HepG2 (cell line): Measurements from ENCODE around the gene MMP7. TPM values are rescaled to one million over a fixed set of nuclear protein-coding genes. Genes with fewer than 3 reads are reported as not detected.

Experiments used
- ATAC-seq: fragments of 200-7000 bp; cut with Tn5 transposase; 3 replicates; pipeline ENCODE4 v1.9.1; 2020; ENCODE audit warnings: mild to moderate bottlenecking, moderate library complexity
- BruUV-seq: library from RNA; stranded (reverse); fragments of 400-500 nt; replicated peaks from 2 replicates; lab custom pipeline; 2021; lab: Mats Ljungman, UMichigan
- CTCF ChIA-PET: fragments of 300-600 bp; formaldehyde crosslinking; extraction: SDS; loops from one replicate; lab custom pipeline; 2021; ENCODE audit warnings: low total read pairs, inconsistent platforms, low intra/inter-chr PET ratio; lab: Yijun Ruan, JAX
- POLR2A ChIA-PET: fragments of 350-600 bp; sonication (Branson Sonifier 250); formaldehyde crosslinking; loops from one replicate; lab custom pipeline; 2020; ENCODE audit warnings: antibody characterized with exemption, inconsistent platforms; lab: Yijun Ruan, JAX
- DNase-seq: peaks from one replicate; pipeline ENCODE4 v3.0.0-alpha.2; 2015; ENCODE audit warnings: low spot score
- FAIRE-seq: peaks from 3 replicates; lab custom pipeline; 2011; peaks lifted over from hg19 to GRCh38; lab: Jason Lieb, UNC
- H2AFZ ChIP-seq: one replicate; pipeline ENCODE4 v1.6.1; 2011; ENCODE audit warnings: low read length, inconsistent platforms
- H3K27ac ChIP-seq: fragments of 300-600 bp; 3 replicates; pipeline ENCODE4 v1.8.0; 2011; ENCODE audit warnings: mixed run types, mild to moderate bottlenecking, mixed read lengths, low read length, inconsistent platforms; ENCODE audit not compliant: insufficient read depth; ENCODE audit errors: extremely low read length
- H3K27me3 ChIP-seq, 2 experiments: fragments of 200-600 bp in 1 of 2; 2 replicates in 1 of 2; 3 replicates in 1 of 2; pipeline versions ENCODE4 v1.6.0 to v1.8.0; 2011; ENCODE audit warnings: low read length in 2 of 2, mild to moderate bottlenecking in 2 of 2, moderate library complexity in 2 of 2, inconsistent platforms in 1 of 2; ENCODE audit not compliant: insufficient read depth in 2 of 2, control insufficient read depth in 1 of 2
- H3K36me3 ChIP-seq, 2 experiments: fragments of 200-600 bp in 1 of 2; replicated peaks in 1 of 2; 2 replicates in 1 of 2; 3 replicates in 1 of 2; pipeline versions ENCODE4 v1.5.1 to v1.8.0; 2011; ENCODE audit warnings: low read length in 2 of 2, inconsistent platforms in 1 of 2; ENCODE audit not compliant: insufficient read depth in 2 of 2, control insufficient read depth in 1 of 2
- H3K4me1 ChIP-seq: 2 replicates; pipeline ENCODE4 v1.5.1; 2012; ENCODE audit warnings: low read length, inconsistent platforms; ENCODE audit not compliant: insufficient read depth
- H3K4me2 ChIP-seq: 2 replicates; pipeline ENCODE4 v1.6.0; 2011; ENCODE audit warnings: low read depth, low read length, inconsistent platforms
- H3K4me3 ChIP-seq, 3 experiments: fragments of 200-600 bp in 1 of 3; sonication (generic), shearing (Covaris generic) in 1 of 3; replicated peaks in 1 of 3; 2 replicates each; pipeline ENCODE4 v1.5.1; 2011 to 2016; ENCODE audit warnings: low read length in 3 of 3, inconsistent platforms in 2 of 3, low read depth in 2 of 3, mild to moderate bottlenecking in 2 of 3, control low read depth in 1 of 3, mixed read lengths in 1 of 3; ENCODE audit not compliant: insufficient read depth in 1 of 3
- H3K79me2 ChIP-seq: one replicate; pipeline ENCODE4 v1.6.1; 2011; ENCODE audit warnings: low read length, inconsistent platforms; ENCODE audit not compliant: insufficient read depth
- H3K9ac ChIP-seq: 2 replicates; pipeline ENCODE4 v1.6.0; 2011; ENCODE audit warnings: mild to moderate bottlenecking, low read depth, low read length, inconsistent platforms; ENCODE audit not compliant: insufficient read depth
- H3K9me3 ChIP-seq: 2 replicates; pipeline ENCODE4 v1.5.1; 2012; ENCODE audit warnings: mild to moderate bottlenecking, low read length
- H4K20me1 ChIP-seq: 2 replicates; pipeline ENCODE4 v1.6.0; 2011; ENCODE audit warnings: inconsistent platforms, mild to moderate bottlenecking, low read length, moderate library complexity; ENCODE audit not compliant: insufficient read depth
- AFF4 ChIP-seq: sonication (generic); formaldehyde crosslinking; IDR thresholded peaks from 2 replicates; pipeline ENCODE4 v1.4.0; 2020; ENCODE audit warnings: missing genetic modification reagents
- ATRX ChIP-seq: sonication (generic); formaldehyde crosslinking; IDR thresholded peaks from 2 replicates; pipeline ENCODE4 v1.4.0; 2020; ENCODE audit warnings: missing genetic modification reagents, borderline replicate concordance
- HOXA3 ChIP-seq: sonication (generic); formaldehyde crosslinking; IDR thresholded peaks from 2 replicates; pipeline ENCODE4 v1.5.0; 2020; ENCODE audit warnings: missing genetic modification reagents
- NFATC3 ChIP-seq: sonication (generic); formaldehyde crosslinking; IDR thresholded peaks from 2 replicates; pipeline ENCODE4 v1.5.1; 2020; ENCODE audit warnings: mild to moderate bottlenecking, missing genetic modification reagents
- PBX2 ChIP-seq: IDR thresholded peaks from 2 replicates; pipeline ENCODE4 v1.6.1; 2016; ENCODE audit warnings: control low read depth
- SOX13 ChIP-seq, 3 experiments: fragments of 450-650 bp in 1 of 3; sonication (generic) in 1 of 3; formaldehyde crosslinking in 1 of 3; IDR thresholded peaks in 2 of 3; conservative IDR thresholded peaks in 1 of 3; 2 replicates each; pipeline versions ENCODE4 v1.5.0 to v1.6.1; 2016 to 2020; ENCODE audit warnings: antibody characterized with exemption in 1 of 3, mild to moderate bottlenecking in 1 of 3, missing compliant biosample characterization in 1 of 3, missing genetic modification reagents in 1 of 3, moderate library complexity in 1 of 3
- THAP8 ChIP-seq: sonication (generic); formaldehyde crosslinking; IDR thresholded peaks from 2 replicates; pipeline ENCODE4 v1.5.1; 2020; ENCODE audit warnings: missing genetic modification reagents, mild to moderate bottlenecking, borderline replicate concordance
- ZBTB26 ChIP-seq: IDR thresholded peaks from 2 replicates; pipeline ENCODE4 v1.6.1; 2016; ENCODE audit warnings: missing compliant biosample characterization, missing genetic modification reagents, borderline replicate concordance
- ZBTB34 ChIP-seq: sonication (generic); formaldehyde crosslinking; IDR thresholded peaks from 2 replicates; pipeline ENCODE4 v1.8.0; 2022; ENCODE audit warnings: mild to moderate bottlenecking, missing genetic modification reagents
- WGBS: methylation state at CpG from one replicate; pipeline ENCODE4 v1.1.6; 2017; ENCODE audit warnings: low lambda C conversion rate; 5-methylcytosine and 5-hydroxymethylcytosine counted together
- in situ Hi-C: cut with HindIII; loops from 2 replicates; pipeline ENCODE4 v1.10.0; 2017; ENCODE audit warnings: low pct_unique_long_range_greater_than_20kb; ENCODE audit not compliant: extremely low pct_ligation_motif_present
- intact Hi-C: fragments of 100-400 bp; cut with micrococcal nuclease; formaldehyde crosslinking; loops from one replicate; pipeline ENCODE4 v1.10.0; 2022; ENCODE audit not compliant: unreplicated experiment
- polyA plus RNA-seq, 8 experiments: library from polyadenylated mRNA; depleted of rRNA in 3 of 8; stranded (reverse) in 7 of 8; unstranded in 1 of 8; fragments of >200 nt; fragmentation: Illumina TruSeq in 4 of 8; extraction: Trizol in 4 of 8; gene quantifications; 2 replicates each; pipeline versions ENCODE4 v1.2.1 to v1.2.3, GENCODE V29; 2011 to 2016; ENCODE audit warnings: low read depth in 4 of 8, missing spikeins in 1 of 8, mixed read lengths in 1 of 8; ENCODE audit not compliant: insufficient read depth in 1 of 8
- total RNA-seq, 5 experiments: library from RNA; depleted of rRNA; stranded (reverse); fragments of >200 nt; fragmentation: Illumina TruSeq; extraction: Trizol; gene quantifications; 2 replicates each; pipeline ENCODE4 v1.2.3, GENCODE V29; 2016; ENCODE audit warnings: low read depth in 1 of 5

MMP7 gene
- total and polyA plus RNA-seq, 2 of the 13 experiments (the other 11 are each of a cell fraction or from before 2014, with no cell fraction given) = 0.17 TPM; not detected in 1

GRCh38 chr11:102473543-102473942 lies 57.0 kb downstream of the MMP7 start:
- no peaks in the 10 kb centered on the region for H3K27me3 ChIP-seq
- H2AFZ ChIP-seq = no peak overlapping the region
- no peak overlapping the region for H3K4me3 ChIP-seq
- POLR2A ChIA-PET = no interaction called here
- intact Hi-C loops = no loop called here
- DNase-seq (no peak), ATAC-seq (no peak), FAIRE-seq (no peak)
- H3K4me2 ChIP-seq = no peak overlapping the region
- no TSS peak for BruUV-seq
- H3K27ac ChIP-seq = no peak overlapping the region
- CTCF ChIA-PET = no interaction called here
- 96% methylated on average over 5 of the region's 5 CpGs for WGBS
- no peaks in the 10 kb centered on the region for H4K20me1 ChIP-seq
- H3K79me2 ChIP-seq = no peaks in the 10 kb centered on the region
- H3K36me3 ChIP-seq = no peaks in the 10 kb centered on the region
- in situ Hi-C loops = no loop called here
- H3K9me3 ChIP-seq = no peaks in the 10 kb centered on the region
- peaks cover 85% of the 10 kb centered on the region for H3K4me1 ChIP-seq
- H3K9ac ChIP-seq = no peak overlapping the region
- TF ChIP-seq THAP8 (CRISPR knock-in tag) (no peak), PBX2 (no peak), NFATC3 (CRISPR knock-in tag) (no peak), ZBTB34 (no peak), AFF4 (CRISPR knock-in tag) (no peak), ATRX (no peak), HOXA3 (CRISPR knock-in tag) (no peak), SOX13 (IDR thresholded peaks at IDR 0.05) (no peak), SOX13 (CRISPR knock-in tag; conservative IDR thresholded peaks at IDR 0.05 in 1 of 2, IDR thresholded peaks at IDR 0.05 in 1 of 2) (no peak), ZBTB26 (CRISPR knock-in tag) (no peak)
